Thymus (tissue), 11 donors: Measurements from ENCODE around the gene MAGI2. TPM values are rescaled to one million over a fixed set of nuclear protein-coding genes. Genes with fewer than 3 reads are reported as not detected.
"Not testable (repeated sequence)": the region's sequence is repeated elsewhere in the genome, so short reads cannot be mapped to it uniquely, and the experiment has no call there.

Experiments
- DNase-seq, 9 donors: peaks; one replicate each; pipeline ENCODE4 v3.0.0-alpha.2; 2013; ENCODE audit warnings: low spot score in 9 of 9, low read depth in 6 of 9, missing footprints in 1 of 9
- H3K27ac ChIP-seq, 2 donors: one replicate each; pipeline ENCODE4 v1.5.1; 2013; ENCODE audit warnings: control low read depth in 1 of 2, low read depth in 1 of 2, low read length in 1 of 2, mild to moderate bottlenecking in 1 of 2, moderate library complexity in 1 of 2
- H3K27me3 ChIP-seq, 2 donors: one replicate each; pipeline ENCODE4 v1.5.1; 2013; ENCODE audit warnings: low read length in 1 of 2; ENCODE audit not compliant: control insufficient read depth in 2 of 2, insufficient read depth in 1 of 2
- H3K36me3 ChIP-seq, 2 donors: one replicate each; pipeline ENCODE4 v1.5.1; 2013; ENCODE audit warnings: low read length in 1 of 2, mild to moderate bottlenecking in 1 of 2, moderate library complexity in 1 of 2; ENCODE audit not compliant: control insufficient read depth in 2 of 2, insufficient read depth in 2 of 2
- H3K4me1 ChIP-seq, 2 donors: one replicate each; pipeline ENCODE4 v1.5.1; 2013; ENCODE audit warnings: low read length in 2 of 2; ENCODE audit not compliant: control insufficient read depth in 2 of 2, insufficient read depth in 2 of 2
- H3K4me3 ChIP-seq, 2 donors: one replicate each; pipeline ENCODE4 v1.5.1; 2013; ENCODE audit warnings: low read length in 2 of 2, control low read depth in 1 of 2, mild to moderate bottlenecking in 1 of 2
- H3K9me3 ChIP-seq, 2 donors: one replicate each; pipeline ENCODE4 v1.5.1; 2013; ENCODE audit warnings: low read length in 1 of 2, mild to moderate bottlenecking in 1 of 2; ENCODE audit not compliant: control insufficient read depth in 2 of 2, insufficient read depth in 1 of 2
- WGBS: extraction: QIAGEN DNeasy Blood & Tissue Kit; methylation state at CpG from one replicate; pipeline ENCODE4 v1.1.7; 2013; 5-methylcytosine and 5-hydroxymethylcytosine counted together
- polyA plus RNA-seq: library from polyadenylated mRNA; stranded (reverse); fragments of 200-250 nt; gene quantifications from one replicate; pipeline ENCODE4 v1.2.3, GENCODE V29; 2013
- total RNA-seq: library from RNA; stranded (reverse); fragments of 120-200 nt; gene quantifications from one replicate; pipeline ENCODE4 v1.2.4, GENCODE V29; 2013
- donor health status: healthy.

The MAGI2 gene
- total and polyA plus RNA-seq, 2 donors, result 0.42 to 1.7 TPM

DNA sequence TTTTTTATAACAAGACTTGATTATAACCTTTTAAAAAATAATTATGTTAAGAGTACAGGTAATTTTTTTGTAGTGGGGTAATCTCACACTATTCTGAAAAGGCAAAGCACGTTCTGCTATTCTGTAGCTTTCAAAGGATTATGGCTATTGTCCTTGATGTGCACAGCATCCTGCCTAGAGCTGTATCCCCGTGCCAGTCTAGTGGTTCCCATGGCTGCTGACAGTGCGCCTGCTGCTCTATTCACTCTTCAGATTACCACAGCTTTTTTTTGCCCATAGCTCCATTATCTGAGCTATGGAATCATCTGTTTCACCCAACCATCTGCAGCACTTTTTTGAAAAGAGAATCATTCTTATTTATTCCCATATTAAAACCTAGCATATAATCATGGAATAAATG is 931.5 kb downstream of the MAGI2 start:
- no peaks in the 10 kb centered on the region for H3K4me1 ChIP-seq
- no peak overlapping the region for H3K27ac ChIP-seq
- H3K27me3 ChIP-seq, result no peaks in the 10 kb centered on the region
- no peaks in the 10 kb centered on the region for H3K9me3 ChIP-seq
- no peak for DNase-seq
- WGBS, result 90% methylated on average over 3 of the region's 3 CpGs
- H3K4me3 ChIP-seq, result no peak overlapping the region
- no peaks in the 10 kb centered on the region for H3K36me3 ChIP-seq

- Histone ChIP-seq H3K27ac (no peak overlapping the region), H3K36me3 (no peaks in the 10 kb centered on the region), H3K27me3 (no peaks in the 10 kb centered on the region), H3K4me1 (no peaks in the 10 kb centered on the region), H3K4me3 (no peak overlapping the region), H3K9me3 (no peaks in the 10 kb centered on the region)
- no peak for DNase-seq
- WGBS, result 89% methylated on average over 2 of the region's 2 CpGs
Measured at GRCh38 chr7:78516450-78516849, 937.0 kb downstream of the MAGI2 start.

GRCh38 chr7:78514634-78515033 is 938.8 kb downstream of the MAGI2 start:
- no peaks in the 10 kb centered on the region for H3K27me3 ChIP-seq
- 94% methylated on average over 6 of the region's 6 CpGs for WGBS
- H3K4me3 ChIP-seq, result no peak overlapping the region
- no peak overlapping the region for H3K27ac ChIP-seq
- no peaks in the 10 kb centered on the region for H3K4me1 ChIP-seq
- no peaks in the 10 kb centered on the region for H3K36me3 ChIP-seq
- DNase-seq, result no peak
- H3K9me3 ChIP-seq, result no peaks in the 10 kb centered on the region

DNA sequence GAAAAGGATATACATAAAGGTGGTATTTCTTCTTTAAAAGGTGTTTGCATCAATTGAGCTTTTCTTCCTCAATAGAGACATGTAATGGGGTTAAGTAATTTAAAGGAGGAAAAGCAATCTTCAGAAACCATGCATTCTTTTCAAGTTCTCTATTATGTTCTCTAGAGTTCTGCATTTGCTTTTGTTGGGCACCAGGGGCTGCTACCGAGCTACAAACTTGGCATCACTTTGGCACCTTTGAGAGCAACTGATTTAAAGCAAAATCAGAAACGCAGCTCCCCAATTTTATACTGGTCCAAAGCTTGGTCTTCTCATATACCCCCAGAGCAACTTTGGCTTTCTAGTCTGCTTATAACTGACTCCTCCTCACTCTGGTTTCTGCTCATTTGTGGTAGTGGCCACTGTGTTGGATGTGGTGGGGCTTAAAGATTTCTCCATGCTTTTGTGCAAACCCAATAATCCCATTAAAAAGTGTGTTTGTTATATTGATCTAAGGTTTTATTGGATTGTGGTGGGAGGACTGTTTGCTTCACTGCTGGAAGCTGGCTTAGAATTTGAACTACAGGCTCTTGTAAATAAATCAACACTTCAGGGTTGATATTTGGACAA is 942.8 kb downstream of the MAGI2 start:
- Histone ChIP-seq H3K4me3 (no peak overlapping the region), H3K4me1 (no peaks in the 10 kb centered on the region), H3K36me3 (no peaks in the 10 kb centered on the region), H3K27ac (no peak overlapping the region), H3K27me3 (no peaks in the 10 kb centered on the region), H3K9me3 (no peaks in the 10 kb centered on the region)
- DNase-seq, result peak in 5 of 9 donors; percentile 0 to 46 (median 10)
- WGBS, result 7% methylated on average over 2 of the region's 2 CpGs

- not testable (repeated sequence) for H3K4me1 ChIP-seq, H3K4me3 ChIP-seq, H3K36me3 ChIP-seq, H3K27me3 ChIP-seq, H3K9me3 ChIP-seq, H3K27ac ChIP-seq, DNase-seq
- WGBS, result 83% methylated on average over 2 of the region's 2 CpGs
Measured at GRCh38 chr7:78503301-78503700, 950.2 kb downstream of the MAGI2 start.

GRCh38 chr7:78501064-78501463 is 952.4 kb downstream of the MAGI2 start:
- Histone ChIP-seq H3K36me3 (no peaks in the 10 kb centered on the region), H3K27me3 (no peaks in the 10 kb centered on the region), H3K9me3 (no peaks in the 10 kb centered on the region), H3K4me1 (no peaks in the 10 kb centered on the region), H3K27ac (no peak overlapping the region), H3K4me3 (no peak overlapping the region)
- no peak for DNase-seq
- 93% methylated on average over 2 of the region's 2 CpGs for WGBS

- 100% methylated on average over 2 of the region's 2 CpGs for WGBS
- H3K4me1 ChIP-seq, result no peaks in the 10 kb centered on the region
- no peak overlapping the region for H3K4me3 ChIP-seq
- H3K27ac ChIP-seq, result no peak overlapping the region
- DNase-seq, result no peak
- H3K27me3 ChIP-seq, result no peaks in the 10 kb centered on the region
- no peaks in the 10 kb centered on the region for H3K9me3 ChIP-seq
- no peaks in the 10 kb centered on the region for H3K36me3 ChIP-seq
Measured at GRCh38 chr7:78499971-78500370, 953.5 kb downstream of the MAGI2 start.

- no peak for DNase-seq
- no peak overlapping the region for H3K27ac ChIP-seq
- H3K27me3 ChIP-seq, result no peaks in the 10 kb centered on the region
- WGBS, result 92% methylated on average over 2 of the region's 2 CpGs
- H3K9me3 ChIP-seq, result no peaks in the 10 kb centered on the region
- H3K36me3 ChIP-seq, result no peaks in the 10 kb centered on the region
- H3K4me3 ChIP-seq, result no peak overlapping the region
- H3K4me1 ChIP-seq, result no peaks in the 10 kb centered on the region
Measured at GRCh38 chr7:78499283-78499682, 954.2 kb downstream of the MAGI2 start.

DNA sequence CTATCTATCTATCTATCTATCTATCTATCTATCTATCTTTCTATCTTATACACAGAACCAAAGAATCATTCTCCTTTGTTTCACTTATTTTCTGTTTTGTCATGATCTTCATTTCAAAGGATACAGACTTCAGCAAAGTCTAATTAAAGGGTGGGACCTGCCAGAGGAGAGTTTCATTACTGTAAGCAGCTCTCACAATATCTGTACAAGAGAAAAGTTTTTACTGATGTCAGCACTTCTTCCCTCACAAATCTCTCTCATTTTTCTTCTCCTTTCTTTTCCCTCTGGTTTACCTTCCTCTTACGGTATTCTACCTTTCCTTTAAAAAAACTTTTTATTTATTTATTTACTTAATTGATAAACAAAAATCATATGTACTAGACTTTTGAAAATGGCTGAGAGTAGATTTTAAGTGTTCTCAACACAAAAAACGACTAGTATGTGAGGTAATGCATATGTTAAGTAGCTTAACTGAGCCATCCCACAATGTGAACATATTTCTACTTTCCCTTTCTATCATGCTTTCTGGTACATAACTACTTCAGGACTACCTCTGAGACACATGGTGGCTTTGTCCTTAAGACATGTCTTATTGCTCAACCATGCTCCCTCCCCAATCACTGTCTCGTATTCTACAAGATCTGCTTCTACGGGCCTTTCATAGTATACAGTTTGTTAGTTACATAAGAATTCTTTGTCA is 955.6 kb downstream of the MAGI2 start:
- no peak for DNase-seq
- Histone ChIP-seq H3K36me3 (no peaks in the 10 kb centered on the region), H3K27me3 (no peaks in the 10 kb centered on the region), H3K4me3 (no peak overlapping the region), H3K27ac (no peak overlapping the region), H3K4me1 (no peaks in the 10 kb centered on the region), H3K9me3 (no peaks in the 10 kb centered on the region)
- 86% methylated on average over 4 of the region's 4 CpGs for WGBS
